Esophagus muscularis mucosa (tissue), 3 donors: Measurements from ENCODE around the gene RNU6-1.

Experiments
- CTCF ChIP-seq, 3 experiments: fragments of 200-600 bp in 2 of 3; fragments of 450-650 bp in 1 of 3; sonication (generic) in 2 of 3; IDR thresholded peaks; one replicate each; pipeline ENCODE4 v1.5.1; 2017 to 2019; ENCODE audit warnings: antibody characterized with exemption in 3 of 3, mild to moderate bottlenecking in 2 of 3, moderate library complexity in 1 of 3
- POLR2A ChIP-seq: fragments of 450-650 bp; IDR thresholded peaks from one replicate; pipeline ENCODE4 v1.6.1; 2017; ENCODE audit warnings: antibody characterized with exemption, moderate library complexity, mild to moderate bottlenecking, low read depth

- TF ChIP-seq CTCF (IDR thresholded peaks at IDR 0.05): no peak
- no peak for TF ChIP-seq POLR2A
Observed at GRCh38 chr15:67850336-67850735, 10.5 kb upstream of the RNU6-1 start.
